Fibroblast of mammary gland (primary cell): ENCODE results near the gene GMPPB.

Source experiments
- DNase-seq: peaks from one replicate; pipeline ENCODE4 v3.0.0-alpha.2; 2010; ENCODE audit warnings: low read depth
- H3K4me3 ChIP-seq: 2 replicates; pipeline ENCODE4 v1.5.1; 2011; ENCODE audit warnings: low read depth, mild to moderate bottlenecking, low read length, moderate library complexity; ENCODE audit not compliant: control insufficient read depth
- TF ChIP-seq, protein P1 (sequence below): conservative IDR thresholded peaks from 2 replicates; pipeline ENCODE4 v1.5.1; 2011; ENCODE audit warnings: low read depth, low read length, inconsistent platforms; ENCODE audit not compliant: control insufficient read depth, insufficient read depth

Gene GMPPB

DNA sequence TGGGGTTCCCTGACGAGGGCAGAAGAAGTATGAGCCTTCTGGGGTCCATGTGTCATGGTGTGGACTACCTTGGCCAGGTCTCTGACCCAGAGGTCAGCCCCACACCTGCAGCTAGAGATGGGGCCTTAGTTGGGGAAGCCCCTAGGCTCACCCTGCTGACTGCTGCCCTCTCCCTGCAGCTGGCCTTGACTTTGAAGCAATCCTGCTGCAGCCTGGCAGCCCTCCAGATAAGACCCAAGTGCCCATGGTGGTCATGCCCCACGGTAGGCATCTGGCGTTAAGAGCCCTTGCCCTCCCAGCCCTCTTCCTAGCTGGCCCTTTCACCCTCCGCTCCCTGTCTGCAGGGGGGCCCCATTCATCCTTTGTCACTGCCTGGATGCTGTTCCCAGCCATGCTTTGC is 42.2 kb downstream of the GMPPB start:
- TF ChIP-seq, protein P1, sequence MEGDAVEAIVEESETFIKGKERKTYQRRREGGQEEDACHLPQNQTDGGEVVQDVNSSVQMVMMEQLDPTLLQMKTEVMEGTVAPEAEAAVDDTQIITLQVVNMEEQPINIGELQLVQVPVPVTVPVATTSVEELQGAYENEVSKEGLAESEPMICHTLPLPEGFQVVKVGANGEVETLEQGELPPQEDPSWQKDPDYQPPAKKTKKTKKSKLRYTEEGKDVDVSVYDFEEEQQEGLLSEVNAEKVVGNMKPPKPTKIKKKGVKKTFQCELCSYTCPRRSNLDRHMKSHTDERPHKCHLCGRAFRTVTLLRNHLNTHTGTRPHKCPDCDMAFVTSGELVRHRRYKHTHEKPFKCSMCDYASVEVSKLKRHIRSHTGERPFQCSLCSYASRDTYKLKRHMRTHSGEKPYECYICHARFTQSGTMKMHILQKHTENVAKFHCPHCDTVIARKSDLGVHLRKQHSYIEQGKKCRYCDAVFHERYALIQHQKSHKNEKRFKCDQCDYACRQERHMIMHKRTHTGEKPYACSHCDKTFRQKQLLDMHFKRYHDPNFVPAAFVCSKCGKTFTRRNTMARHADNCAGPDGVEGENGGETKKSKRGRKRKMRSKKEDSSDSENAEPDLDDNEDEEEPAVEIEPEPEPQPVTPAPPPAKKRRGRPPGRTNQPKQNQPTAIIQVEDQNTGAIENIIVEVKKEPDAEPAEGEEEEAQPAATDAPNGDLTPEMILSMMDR = no peak
- no peak for DNase-seq
- H3K4me3 ChIP-seq = no peak overlapping the region

DNA sequence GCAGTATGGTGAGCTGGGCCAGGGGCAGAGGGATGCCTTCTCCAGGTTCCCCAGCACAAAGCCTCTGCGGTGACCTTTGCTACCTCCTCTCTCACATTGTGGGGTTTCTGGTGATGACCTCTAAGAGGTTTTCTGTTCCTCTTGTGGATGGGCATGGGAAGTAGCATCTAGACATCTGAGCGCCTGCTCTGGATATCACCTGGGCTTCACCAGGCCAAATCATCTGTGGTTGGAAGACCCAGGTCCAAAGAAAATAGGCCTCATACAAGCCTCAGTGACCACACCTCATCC is 42.6 kb downstream of the GMPPB start:
- TF ChIP-seq, protein P1 = no peak
- H3K4me3 ChIP-seq = no peak overlapping the region

DNA sequence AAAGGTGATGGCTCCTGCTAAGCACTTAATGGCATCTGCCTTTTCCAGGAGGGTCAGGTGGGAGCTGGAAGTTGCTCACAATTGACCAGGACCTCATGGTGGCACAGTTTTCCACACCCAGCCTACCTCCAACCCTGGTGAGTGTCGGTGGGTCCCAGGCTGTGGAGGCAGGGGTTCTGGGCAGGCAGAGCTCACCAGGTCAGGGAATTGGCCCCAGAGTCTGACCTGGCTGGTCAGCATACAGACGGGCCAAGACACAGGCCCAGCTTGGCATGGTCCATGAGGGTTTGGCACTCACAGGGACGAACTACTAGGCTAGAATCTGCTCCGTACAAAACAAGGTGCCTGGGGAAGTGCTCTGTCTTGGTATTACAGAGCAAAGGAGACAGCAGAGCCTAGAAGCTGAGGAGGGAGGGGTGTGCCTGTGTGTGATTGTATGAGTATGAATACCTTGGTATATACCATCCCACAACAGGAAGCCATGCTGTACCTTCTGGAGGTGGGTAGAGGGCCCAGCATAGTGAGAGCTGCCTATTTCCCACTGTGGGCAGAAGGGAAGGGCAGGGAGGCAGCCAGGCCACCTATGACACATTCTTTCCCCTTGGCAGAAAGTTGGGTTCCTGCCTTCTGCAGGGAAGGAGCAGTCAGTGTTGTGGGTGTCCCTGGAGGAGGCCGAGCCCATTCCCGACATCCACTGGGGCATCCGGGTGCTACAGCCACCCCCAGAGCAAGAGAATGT is 43.1 kb downstream of the GMPPB start:
- no peak for DNase-seq
- TF ChIP-seq, protein P1 = no peak
- no peak overlapping the region for H3K4me3 ChIP-seq

More for the DNA sequence above, 42.6 kb downstream of the GMPPB start:
- DNase-seq = no peak

DNA sequence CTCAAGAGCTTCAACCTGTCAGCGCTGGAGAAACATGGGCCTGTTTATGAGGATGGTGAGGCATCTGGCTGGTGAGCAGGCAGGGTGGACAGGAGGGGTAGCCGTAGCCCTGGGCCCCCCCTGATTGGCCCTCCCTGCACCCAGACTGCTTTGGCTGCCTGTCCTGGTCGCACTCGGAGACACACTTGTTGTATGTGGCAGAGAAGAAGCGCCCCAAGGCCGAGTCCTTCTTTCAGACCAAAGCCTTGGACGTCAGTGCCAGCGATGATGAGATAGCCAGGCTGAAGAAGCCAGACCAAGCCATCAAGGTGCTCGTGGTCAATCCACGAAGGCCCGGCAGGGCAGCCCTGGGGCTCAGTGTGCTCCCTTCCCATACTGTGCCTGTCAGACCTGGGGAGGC is 47.8 kb downstream of the GMPPB start:
- no peak for DNase-seq
- no peak overlapping the region for H3K4me3 ChIP-seq
- TF ChIP-seq, protein P1 = no peak

DNA sequence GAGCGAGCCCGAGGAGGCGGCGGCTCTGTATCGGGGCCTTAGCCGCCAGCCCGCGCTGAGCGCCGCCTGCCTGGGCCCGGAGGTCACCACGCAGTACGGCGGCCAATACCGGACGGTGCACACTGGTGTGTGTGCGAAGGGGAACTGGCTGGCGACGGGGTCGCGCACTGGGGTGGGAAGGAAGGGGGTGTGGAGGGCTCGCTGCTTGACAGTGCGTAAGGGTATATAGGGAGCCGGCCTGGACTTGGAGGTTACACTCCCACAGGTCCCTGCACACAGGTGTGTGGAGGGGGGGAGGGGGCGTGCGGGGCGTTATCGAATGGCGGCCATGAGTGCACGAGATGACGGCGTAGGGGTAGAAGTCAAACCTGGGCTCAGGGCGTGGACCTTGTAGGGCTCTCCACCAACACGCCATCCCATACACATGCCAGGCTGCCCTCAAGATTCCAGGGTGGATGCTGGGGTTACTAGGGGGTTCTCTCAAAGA is 49.2 kb downstream of the GMPPB start:
- H3K4me3 ChIP-seq = peak overlapping the region; percentile 66
- TF ChIP-seq, protein P1 = no peak
- no peak for DNase-seq

DNA sequence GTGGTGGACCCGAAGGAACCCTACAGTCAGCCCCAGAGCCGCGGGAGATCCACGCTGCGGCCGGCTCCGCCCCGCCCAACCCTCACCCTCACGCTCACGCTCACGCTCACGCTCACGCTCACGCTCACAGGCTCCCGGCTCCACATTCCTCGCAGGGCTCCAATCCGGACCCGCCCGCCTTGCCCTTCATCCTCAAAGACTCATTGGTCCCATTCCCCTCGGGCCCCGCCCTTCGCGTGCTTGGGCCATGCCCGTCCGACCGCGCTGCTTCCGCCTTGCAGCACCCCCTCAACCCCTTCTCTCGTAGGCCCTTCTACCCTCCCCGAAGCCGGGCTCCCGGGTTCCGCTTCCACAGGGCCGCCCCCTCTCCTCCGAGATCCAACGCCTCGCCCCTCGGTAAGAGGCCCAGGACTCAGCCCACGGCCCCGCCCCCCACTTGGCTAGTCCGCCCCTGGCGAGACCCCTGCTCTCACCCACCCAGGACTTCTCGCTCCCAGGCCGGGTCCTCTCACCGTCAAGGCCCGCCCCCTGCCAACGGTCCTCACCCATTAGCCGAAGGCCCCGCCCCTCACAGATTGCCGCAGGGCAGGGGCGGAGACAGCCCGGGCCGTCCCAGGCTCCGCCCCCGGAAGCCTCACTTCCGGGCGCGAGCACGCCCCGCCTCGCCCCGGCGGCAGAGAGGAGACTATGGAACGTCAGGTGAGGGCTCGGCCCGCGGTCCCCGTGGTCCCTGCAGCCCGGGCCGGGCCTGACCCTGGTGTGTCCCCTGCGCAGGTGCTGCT is 49.8 kb downstream of the GMPPB start, which contains the start of gene APEH:
Gene APEH (plus strand): TSS at position 637 of the 782 bp plus-strand sequence. CDS start 51 bp downstream, at position 688.
- DNase-seq = peak; percentile 95
- H3K4me3 ChIP-seq = peak within 1 kb of the TSS; percentile 66
- TF ChIP-seq, protein P1 = no peak
